SIG-M5 (cell line): Measurements from ENCODE around the gene PVALEF.

Experiments used
- DNase-seq: peaks from one replicate; lab custom pipeline; 2025; lab: John Stamatoyannopoulos, UW

PVALEF gene

GRCh38 chr17:81197409-81197795 lies 32.1 kb downstream of the PVALEF start:
- no peak for DNase-seq

DNA sequence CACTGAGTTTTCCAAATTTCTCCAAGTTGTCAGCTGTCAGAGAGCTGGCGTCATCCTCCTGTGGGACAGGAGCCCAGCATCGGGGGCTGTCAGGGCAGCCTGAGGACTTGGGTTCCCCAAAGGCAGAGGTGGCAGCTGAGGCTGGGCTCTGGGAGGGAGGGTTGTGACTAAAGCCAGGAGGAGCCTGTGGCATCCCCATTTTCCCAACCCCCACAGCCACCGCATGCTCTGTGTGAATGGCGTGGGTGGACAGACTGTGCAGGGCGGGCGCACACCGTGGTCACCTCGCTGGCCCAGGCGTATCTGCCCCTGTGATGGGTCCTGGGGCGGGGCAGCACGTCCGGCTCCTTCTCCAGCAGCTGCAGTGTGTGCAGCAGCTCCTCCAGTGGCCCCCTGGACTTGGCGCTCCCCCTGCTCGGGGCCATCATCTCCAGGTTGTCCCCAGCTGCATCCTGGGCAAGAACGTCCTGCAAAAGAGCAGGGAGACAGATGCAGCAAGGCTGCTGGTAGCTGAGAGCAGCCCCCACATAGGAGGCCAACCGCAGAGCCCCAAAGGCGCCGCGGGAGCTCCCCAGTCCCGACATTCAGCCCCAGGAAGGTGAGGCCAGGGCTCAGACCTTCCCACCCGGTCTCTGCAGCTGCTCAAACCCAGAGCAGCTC lies 32.7 kb downstream of the PVALEF start:
- DNase-seq = no peak

GRCh38 chr17:81198826-81199481 lies 33.6 kb downstream of the PVALEF start:
- DNase-seq = no peak

DNA sequence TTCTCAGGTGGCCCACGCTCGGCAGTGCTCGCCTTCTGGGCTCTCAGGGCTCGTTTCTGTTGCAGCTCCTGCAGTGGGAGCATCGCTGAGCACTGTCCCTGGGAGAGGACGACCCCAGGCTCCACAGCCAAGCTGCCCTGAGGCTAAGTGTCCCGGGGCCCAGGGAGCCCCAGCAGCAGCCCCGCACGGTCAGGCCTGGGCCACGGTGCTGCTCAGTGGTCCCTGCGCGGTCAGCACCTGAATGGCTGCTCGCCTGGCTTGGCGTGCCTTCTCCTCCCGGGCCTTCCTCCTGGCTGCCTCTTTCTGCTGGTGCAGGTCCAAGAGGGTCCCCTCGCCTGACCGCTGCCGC lies 34.1 kb downstream of the PVALEF start:
- no peak for DNase-seq

DNA sequence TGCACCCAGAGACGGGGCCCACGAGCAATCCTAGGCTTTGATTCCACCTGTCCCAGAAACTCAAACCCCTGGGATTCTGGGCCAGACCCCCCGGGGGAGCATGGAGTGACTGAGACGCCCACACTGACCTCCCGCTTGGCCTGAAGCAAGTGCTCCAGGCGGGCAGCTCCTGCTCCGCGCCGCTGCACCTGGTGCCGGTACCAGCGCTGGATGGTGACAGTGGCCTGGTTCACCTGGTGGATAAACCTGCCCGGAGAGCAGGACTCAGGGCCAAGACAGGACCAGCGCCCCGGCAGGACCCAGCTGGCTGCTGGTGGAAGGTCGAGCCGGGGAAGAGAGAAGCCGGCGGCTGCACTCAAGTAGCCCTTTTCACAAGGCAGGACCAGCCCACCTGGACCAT lies 34.9 kb downstream of the PVALEF start:
- no peak for DNase-seq

- no peak for DNase-seq
These were observed 35.6 kb downstream of the PVALEF start for GRCh38 chr17:81200695-81201580.

GRCh38 chr17:81202318-81202717 lies 37.0 kb downstream of the PVALEF start:
- DNase-seq = no peak

- DNase-seq = no peak
These were observed 37.8 kb downstream of the PVALEF start for GRCh38 chr17:81203136-81203535.

- no peak for DNase-seq
These were observed 39.3 kb downstream of the PVALEF start for GRCh38 chr17:81204578-81204977.

- DNase-seq = no peak
These were observed 40.9 kb downstream of the PVALEF start for GRCh38 chr17:81206166-81206565.

- DNase-seq = no peak
These were observed 41.4 kb downstream of the PVALEF start for GRCh38 chr17:81206657-81207056.

DNA sequence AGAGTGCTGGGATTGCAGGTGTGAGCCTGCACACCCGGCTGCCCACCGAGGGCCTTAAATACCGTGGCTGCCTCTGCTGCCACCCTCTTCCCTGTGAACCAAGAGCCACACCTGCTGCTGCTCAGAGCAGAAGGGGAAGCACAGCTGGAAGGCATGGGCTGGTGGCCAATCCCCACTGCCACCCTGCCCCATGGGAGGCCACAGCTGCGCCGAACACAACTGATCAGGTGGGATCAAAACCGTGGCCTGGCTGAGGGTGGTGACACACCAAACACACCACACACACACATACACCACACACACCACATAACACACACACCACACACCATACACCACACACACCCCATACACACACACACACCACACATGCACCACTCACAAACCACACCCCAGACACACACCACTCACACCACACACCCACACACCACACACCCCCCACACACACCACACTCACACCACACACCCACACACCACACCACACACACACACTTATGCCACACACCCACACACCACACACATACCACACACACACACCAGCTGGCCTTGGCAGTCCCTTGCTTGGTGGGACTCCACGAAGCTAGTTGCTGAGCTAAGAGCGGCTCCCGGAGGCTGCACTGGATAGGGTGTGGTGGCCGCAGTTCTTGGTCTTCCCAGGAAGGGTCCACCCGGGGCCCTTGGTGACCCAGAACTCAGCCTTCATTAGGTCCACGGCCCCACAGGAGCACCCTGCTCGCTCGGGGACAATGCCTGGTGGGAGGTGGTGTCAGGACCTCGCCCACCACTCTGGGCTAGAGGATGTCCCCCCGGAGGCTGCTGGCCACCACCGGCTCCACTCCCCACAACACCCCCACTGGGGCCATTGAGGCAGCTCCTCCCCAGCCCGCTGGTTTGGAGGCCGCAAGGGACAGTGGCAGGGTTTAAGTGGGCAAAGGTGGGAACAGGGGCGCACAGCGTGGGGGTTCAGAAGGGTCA lies 42.6 kb downstream of the PVALEF start:
- no peak for DNase-seq

GRCh38 chr17:81208651-81209050 lies 43.3 kb downstream of the PVALEF start:
- no peak for DNase-seq

DNA sequence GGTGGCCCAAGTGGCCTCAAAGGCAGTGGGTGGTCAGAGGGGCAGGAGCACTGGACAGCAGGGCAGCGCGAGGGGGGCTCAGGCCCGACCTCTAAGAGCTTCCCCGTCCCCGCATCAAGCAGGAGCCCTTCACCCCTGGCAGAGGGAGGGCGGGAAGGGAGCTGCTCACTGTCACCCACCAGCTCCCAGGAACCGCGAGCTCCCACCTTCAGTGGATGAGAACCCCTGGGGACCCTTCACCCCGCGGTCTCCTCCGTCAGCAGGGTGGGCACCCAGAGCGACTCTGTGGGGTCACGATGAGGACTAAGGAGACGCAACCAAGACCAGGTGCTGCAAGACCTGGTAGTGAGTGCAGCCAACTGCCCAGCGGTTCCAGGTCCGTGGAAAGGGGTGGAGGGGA lies 43.8 kb downstream of the PVALEF start:
- no peak for DNase-seq

GRCh38 chr17:81210466-81210865 lies 45.2 kb downstream of the PVALEF start:
- DNase-seq = no peak

DNA sequence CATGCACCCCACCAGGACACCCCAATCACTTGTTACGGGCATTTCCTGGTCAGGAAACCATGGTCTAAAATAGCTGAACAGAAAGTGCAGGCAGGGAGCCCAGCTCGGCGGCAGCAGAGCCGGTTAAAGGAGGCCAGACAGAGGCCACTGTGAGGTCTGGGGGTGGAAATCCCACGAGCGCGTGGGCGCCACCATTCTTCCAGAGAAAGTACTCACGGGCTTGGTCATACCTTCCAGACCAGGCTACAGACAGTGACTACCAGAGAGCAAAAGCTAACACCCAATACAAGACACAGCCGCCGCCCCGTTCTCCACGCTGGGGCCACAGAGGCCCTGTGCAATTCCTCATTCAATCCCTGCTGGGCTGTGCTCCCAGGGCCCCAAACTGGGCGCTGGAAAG lies 45.6 kb downstream of the PVALEF start:
- DNase-seq = no peak

DNA sequence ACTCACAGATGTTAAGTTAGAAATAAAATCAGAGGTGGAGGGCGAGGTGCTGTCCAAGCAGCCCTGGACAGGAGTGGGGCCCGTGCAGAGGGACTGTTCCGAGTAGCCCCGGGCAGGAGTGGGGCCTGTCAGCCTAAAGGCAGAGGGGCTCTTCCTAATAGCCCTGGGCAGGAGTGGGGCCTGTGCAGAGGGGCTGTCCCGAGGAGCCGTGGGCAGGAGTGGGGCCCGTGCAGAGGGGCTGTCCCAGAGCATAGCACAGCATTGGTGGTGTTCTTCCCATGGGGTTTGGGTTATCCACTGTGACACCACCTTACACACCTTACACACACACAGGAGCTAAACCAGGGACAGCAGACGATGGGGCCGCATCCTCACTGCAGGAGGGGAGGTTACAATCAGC lies 47.1 kb downstream of the PVALEF start:
- DNase-seq = no peak

GRCh38 chr17:81213978-81214377 lies 48.7 kb downstream of the PVALEF start:
- no peak for DNase-seq

DNA sequence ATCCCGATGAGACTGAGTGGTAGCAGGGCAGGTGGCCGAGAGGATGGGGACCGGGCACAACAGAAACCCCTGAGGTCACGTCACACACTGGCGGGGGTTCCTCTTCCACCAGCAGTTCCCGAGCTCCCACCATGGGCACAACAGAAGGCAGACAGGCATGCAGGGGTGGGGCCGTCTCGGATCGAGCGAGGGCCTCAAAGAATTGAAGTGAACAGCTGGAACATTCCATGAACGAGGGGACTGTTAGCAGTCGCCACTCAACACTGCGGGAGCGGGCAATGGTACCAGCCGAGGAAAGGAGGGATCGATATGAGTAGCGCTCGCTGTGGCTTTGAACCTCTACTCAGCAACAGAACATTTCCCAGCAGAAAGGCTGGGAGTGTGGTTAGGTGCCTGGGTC lies 52.2 kb downstream of the PVALEF start:
- DNase-seq = no peak

DNA sequence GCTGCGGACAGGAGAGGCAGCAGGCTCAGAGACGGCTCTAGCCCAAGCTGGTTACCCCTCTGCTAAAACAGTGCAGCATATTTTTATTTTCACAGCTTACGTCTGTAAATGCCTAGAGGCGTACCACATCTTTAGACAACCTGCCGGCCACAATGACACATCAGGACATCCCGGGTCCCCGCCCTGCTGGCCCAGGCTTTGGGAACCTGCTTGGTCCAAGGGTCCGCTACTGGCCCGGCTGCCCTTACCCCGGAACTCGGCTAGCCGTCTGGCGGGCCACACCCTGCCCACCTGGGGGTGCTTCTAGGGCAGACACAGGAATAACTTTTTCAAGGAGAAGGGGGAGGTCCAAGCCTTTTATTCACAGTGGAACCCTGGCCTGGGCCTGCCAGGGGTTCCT lies 53.2 kb downstream of the PVALEF start:
- no peak for DNase-seq

GRCh38 chr17:81218991-81219390 lies 53.7 kb downstream of the PVALEF start:
- no peak for DNase-seq
